ENCODE results near the gene CALCOCO2. TPM values are rescaled to one million over a fixed set of nuclear protein-coding genes. Genes with fewer than 3 reads are reported as not detected.

The CALCOCO2 gene
- total RNA-seq, 4 donors from 2014 or later, result 179 to 356 (median 241) TPM

DNA sequence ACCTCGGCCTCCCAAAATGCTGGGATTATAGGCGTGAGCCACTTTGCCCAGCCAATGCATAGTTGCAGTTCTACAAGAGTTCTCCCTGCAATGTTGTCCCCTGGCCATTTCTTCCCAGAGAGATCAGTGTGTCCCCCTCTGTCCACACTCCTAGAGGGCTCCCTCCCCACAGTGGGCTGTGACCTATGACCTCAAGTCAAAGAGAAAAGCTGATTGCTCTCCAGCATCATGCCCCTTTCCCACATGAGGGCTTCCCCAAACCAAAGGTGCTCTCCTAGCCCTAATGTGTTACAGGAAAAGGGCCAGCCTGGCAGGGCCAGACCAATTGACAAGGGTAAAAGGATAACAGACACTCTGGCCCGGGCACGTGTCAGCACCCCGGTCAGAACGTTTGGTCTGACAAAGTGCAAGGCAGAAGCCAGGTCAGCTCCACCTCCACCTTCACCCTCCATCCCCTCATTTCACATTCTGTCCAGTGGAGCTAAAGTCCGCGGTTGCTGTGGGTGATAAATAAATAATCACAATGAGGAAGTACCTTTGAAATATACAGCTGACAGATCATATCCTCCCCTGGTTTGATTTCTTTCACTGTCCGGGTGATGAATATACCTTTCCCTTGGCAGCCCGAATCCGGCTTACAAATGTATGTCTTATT is 31.6 kb upstream of the CALCOCO2 start:
- TF ChIP-seq, protein P1, sequence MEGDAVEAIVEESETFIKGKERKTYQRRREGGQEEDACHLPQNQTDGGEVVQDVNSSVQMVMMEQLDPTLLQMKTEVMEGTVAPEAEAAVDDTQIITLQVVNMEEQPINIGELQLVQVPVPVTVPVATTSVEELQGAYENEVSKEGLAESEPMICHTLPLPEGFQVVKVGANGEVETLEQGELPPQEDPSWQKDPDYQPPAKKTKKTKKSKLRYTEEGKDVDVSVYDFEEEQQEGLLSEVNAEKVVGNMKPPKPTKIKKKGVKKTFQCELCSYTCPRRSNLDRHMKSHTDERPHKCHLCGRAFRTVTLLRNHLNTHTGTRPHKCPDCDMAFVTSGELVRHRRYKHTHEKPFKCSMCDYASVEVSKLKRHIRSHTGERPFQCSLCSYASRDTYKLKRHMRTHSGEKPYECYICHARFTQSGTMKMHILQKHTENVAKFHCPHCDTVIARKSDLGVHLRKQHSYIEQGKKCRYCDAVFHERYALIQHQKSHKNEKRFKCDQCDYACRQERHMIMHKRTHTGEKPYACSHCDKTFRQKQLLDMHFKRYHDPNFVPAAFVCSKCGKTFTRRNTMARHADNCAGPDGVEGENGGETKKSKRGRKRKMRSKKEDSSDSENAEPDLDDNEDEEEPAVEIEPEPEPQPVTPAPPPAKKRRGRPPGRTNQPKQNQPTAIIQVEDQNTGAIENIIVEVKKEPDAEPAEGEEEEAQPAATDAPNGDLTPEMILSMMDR (IDR thresholded peaks at IDR 0.05; ENCODE audit: low read depth), result no peak

DNA sequence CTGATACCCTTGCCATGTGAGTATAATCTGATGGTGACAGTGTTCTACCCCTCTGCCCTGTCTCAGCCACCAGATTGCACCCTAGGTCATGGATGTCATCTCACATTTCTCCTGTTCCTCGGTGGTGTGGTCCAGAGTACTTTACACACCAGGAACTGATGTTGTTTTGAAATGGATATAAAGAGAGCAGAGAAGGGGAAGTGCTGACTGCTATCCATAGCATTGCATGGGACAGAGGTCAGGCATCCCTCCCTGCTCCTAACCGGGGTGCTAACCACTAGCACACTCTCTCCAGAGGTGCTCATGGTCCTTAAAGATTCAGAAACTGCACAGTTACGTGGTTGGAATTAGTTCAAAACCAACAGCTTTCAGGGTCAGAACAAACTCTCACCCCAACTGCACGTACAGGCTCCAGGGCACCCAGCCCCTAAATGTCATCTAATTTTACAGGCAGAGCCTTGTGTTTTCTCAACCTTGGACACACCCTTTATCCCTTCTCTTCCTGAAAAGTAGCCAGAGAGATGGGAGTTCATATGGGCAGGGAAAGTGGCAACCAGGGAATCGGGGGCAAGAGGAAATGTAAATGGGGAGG is 30.1 kb upstream of the CALCOCO2 start:
- TF ChIP-seq, protein P1 (IDR thresholded peaks at IDR 0.05; ENCODE audit: low read depth), result no peak

DNA sequence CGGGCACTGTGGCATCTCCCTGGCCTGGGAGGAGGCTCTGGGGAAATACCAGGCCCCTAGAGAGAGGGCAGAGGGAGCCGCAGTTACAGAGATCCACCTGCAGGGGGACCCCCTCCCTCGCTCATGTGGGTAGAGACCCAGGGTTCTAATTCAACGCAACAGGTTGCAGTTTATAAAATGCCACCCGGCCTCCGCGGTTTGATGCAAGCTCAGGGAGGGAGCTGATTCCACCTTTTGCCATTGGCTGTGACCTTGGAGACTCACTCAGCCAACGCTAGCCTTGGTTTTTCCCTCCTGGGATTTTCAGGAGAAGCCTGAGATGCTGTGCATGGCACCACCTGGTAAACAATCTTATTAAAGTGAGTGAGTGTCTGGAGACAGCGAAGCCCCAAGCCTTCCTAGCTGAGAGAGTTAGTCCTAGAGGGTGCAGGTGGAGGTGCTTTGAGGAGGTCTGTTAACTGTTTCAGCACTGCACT is 25.9 kb upstream of the CALCOCO2 start:
- TF ChIP-seq, protein P1 (IDR thresholded peaks at IDR 0.05; ENCODE audit: low read depth), result no peak

DNA sequence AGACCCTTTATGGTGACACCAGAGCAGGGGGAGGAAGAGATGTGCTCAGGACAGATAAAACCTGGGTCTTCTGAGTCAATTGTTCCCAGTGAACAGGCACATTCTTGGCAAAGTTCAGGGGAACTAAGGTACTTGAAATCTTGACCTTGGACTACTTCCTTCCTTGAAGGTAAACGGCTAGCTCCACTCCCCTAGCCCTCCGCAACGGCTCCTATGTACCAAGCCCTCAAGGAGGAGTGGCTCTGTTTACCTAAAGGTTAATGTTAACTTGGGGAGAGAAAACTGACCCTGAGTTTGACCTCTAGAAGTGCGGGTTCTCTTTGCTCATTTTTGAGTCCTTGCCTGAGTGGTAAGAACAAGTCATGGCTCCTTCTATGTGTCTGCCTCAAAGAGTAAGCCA is 21.7 kb upstream of the CALCOCO2 start:
- TF ChIP-seq, protein P1 (IDR thresholded peaks at IDR 0.05; ENCODE audit: low read depth), result no peak

DNA sequence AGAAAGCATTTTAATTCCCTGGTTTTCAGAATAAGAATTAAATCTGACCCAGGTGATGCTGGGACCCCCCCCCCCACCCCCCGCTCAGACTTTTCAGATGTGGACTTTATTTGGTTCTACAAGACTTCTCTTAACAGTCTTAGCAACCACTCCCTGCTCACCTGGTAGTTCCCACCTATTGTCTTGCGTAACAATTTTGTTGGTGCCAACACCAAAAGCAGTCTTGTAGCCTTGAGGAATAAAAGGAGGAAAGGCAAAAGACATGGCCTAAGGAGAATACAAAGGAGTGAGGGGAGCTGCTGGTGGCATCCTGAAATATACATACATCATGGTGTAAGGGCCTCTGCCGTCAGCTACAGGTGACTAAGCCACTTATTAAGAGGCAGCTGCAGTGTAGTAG is 18.8 kb upstream of the CALCOCO2 start:
- TF ChIP-seq, protein P1 (IDR thresholded peaks at IDR 0.05; ENCODE audit: low read depth), result no peak

DNA sequence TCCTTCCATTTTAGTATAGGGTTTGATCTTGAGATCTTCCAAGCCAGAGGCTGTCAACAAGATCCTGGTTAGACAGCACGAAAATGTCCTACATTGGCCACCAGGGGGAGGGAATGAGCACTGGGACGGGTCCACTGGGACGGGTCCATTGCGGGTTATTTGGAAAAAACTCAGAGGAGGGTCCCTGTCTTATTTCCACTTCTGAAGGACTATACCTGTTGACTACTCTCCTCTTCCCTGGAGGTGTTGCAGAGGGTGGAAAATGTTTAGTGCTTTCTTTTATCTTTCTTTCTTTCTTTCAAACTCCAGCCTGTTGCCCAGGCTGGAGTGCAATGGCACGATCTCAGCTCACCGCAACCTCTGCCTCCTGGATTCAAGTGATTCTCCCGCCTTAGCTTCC is 16.3 kb upstream of the CALCOCO2 start:
- TF ChIP-seq, protein P1 (IDR thresholded peaks at IDR 0.05; ENCODE audit: low read depth), result no peak

DNA sequence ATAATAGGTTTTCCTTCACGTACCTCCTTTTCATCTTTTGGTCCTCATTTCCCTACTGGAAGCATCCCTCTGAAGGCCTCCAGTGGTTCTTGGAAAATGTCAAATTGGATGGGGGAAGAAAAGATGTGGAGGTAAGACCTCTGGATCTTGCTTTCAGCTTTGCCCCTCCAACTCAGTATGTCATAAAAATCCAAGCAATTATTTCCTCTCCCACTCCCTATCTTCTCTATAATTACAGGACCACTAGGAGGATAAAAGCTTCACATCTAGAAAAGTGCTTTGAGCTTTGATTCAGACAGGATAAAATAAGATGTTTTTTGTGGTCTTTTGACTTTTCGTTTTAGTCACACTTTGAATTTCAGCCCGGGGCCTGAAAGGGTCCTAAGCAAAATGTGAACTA is 15.5 kb upstream of the CALCOCO2 start:
- TF ChIP-seq, protein P1 (IDR thresholded peaks at IDR 0.05; ENCODE audit: low read depth), result no peak

All from subcutaneous adipose tissue (tissue), 4 donors.